HUES6 (cell line): Measurements from ENCODE around the gene CENPL.

Source experiments
- H3K27ac ChIP-seq: 2 replicates; pipeline ENCODE4 v1.7.0; 2013; ENCODE audit warnings: low read depth, mild to moderate bottlenecking, low read length, inconsistent platforms
- H3K27me3 ChIP-seq: 2 replicates; pipeline ENCODE4 v1.6.1; 2013; ENCODE audit warnings: low read length; ENCODE audit not compliant: control insufficient read depth, insufficient read depth
- H3K36me3 ChIP-seq: 2 replicates; pipeline ENCODE4 v1.6.1; 2013; ENCODE audit warnings: low read length; ENCODE audit not compliant: control insufficient read depth, insufficient read depth
- H3K4me1 ChIP-seq: 2 replicates; pipeline ENCODE4 v1.6.1; 2013; ENCODE audit warnings: low read length; ENCODE audit not compliant: control insufficient read depth, insufficient read depth
- H3K4me3 ChIP-seq: 2 replicates; pipeline ENCODE4 v1.5.1; 2013; ENCODE audit warnings: low read depth, low read length
- H3K9ac ChIP-seq: one replicate; pipeline ENCODE4 v1.6.1; 2013; ENCODE audit warnings: mild to moderate bottlenecking, low read length
- H3K9me3 ChIP-seq: 2 replicates; pipeline ENCODE4 v1.6.1; 2013; ENCODE audit warnings: low read depth, low read length; ENCODE audit not compliant: control insufficient read depth, insufficient read depth

The CENPL gene, protein sequence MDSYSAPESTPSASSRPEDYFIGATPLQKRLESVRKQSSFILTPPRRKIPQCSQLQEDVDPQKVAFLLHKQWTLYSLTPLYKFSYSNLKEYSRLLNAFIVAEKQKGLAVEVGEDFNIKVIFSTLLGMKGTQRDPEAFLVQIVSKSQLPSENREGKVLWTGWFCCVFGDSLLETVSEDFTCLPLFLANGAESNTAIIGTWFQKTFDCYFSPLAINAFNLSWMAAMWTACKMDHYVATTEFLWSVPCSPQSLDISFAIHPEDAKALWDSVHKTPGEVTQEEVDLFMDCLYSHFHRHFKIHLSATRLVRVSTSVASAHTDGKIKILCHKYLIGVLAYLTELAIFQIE

DNA sequence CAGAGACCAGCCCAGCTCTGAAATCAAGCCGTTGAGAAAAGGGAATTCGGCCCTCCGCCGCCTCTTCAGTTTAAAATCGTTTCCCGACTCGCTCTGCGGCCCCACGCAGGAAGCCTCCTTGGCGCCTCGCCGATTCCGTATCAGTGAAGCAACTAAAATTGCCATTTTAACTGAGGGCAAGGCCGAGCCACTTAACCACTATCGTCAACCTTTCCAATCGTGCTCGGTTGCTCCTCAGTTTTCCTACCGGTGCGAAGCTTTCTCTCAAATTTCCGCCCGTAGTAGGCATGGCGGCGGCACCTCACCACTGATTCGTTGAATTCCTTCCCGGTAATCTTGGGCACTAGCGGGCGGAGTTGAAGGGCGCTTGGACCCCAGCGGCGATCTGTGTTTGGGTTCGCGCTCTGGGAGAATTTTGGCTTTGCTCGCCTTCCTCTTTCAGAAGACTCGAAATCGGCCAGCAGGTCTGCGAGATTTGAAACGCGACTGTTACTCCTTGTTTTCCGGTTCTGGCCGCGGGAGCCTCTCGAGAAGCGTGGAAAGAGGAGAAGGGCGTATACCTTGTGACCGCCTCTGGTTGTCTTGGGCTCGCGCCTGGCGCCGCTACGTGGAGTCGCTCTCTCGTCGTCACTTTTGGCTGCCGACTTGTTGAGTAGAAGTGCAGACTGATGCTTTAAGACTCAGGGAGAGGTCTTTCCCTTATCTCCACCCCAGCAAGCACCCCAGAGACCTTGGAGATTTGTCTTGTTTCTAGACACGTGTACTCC is at the start of gene CENPL, which contains the start of gene DARS2:
CENPL (minus strand) TSS at position 569 of the 767 bp plus-strand sequence. CDS start 13,584 bp downstream, outside the sequence.
DARS2 (plus strand) TSS at position 359 of the 767 bp plus-strand sequence. CDS start 557 bp downstream, outside the sequence.
- no peaks in the 10 kb centered on the region for H3K27me3 ChIP-seq

DNA sequence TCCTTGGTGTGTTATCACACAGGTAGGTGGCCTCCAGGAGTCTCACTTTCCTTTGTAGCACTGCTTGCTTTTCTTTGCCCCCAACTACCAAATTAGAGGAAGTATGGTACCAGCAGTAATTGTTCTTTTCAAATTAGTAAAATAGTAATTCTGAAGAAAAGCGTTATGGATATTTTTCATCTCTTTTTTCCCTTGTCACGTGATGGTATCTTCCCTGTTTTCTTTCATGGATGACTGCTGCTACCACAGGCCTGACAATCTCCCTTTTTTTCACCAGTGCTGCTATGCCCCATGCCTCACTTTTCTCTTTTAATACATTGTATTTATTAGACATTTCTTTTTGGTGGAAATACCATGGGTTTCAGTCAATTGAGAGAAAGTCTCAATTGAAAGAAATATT is 46.8 kb upstream of the CENPL start:
- Histone ChIP-seq H3K27me3 (no peaks in the 10 kb centered on the region), H3K36me3 (peaks cover 42% of the 10 kb centered on the region), H3K9me3 (no peaks in the 10 kb centered on the region), H3K27ac (no peak overlapping the region), H3K4me1 (no peaks in the 10 kb centered on the region), H3K9ac (no peak overlapping the region), H3K4me3 (no peak overlapping the region)

More for the DNA sequence above, at the start of gene CENPL, which contains the start of gene DARS2:
- Histone ChIP-seq H3K9me3 (no peaks in the 10 kb centered on the region), H3K4me3 (peak within 1 kb of the TSS; percentile 82), H3K27ac (peak within 1 kb of the TSS; percentile 82), H3K9ac (peak within 1 kb of the TSS; percentile 95), H3K36me3 (peaks cover 15% of the 10 kb centered on the region; the same call in 1 of the 2 replicates), H3K4me1 (peaks cover 6% of the 10 kb centered on the region; the same call in 1 of the 2 replicates)

DNA sequence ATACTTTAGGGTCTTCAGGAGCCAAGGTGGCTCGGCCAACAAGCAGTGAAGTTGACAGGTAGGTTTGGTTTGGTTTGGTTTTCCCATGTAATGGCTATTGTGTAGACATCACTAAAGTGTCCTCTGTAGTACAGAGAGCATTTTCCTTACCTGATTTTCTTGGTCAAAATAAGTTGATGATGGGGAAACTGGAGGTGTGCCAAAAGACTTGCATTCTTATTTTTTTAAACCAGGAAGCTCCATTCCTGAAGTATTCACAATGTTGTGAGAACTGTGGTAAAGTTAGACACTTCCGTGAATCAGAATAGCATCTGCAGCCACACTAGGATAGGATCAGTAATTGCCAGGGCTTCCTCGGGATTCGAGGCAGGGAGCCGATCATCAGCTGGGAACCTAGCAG is 46.4 kb upstream of the CENPL start:
- H3K27ac ChIP-seq: no peak overlapping the region
- H3K27me3 ChIP-seq: no peaks in the 10 kb centered on the region
- H3K36me3 ChIP-seq: peaks cover 44% of the 10 kb centered on the region
- H3K9ac ChIP-seq: no peak overlapping the region
- no peaks in the 10 kb centered on the region for H3K9me3 ChIP-seq
- H3K4me3 ChIP-seq: no peak overlapping the region
- no peaks in the 10 kb centered on the region for H3K4me1 ChIP-seq

DNA sequence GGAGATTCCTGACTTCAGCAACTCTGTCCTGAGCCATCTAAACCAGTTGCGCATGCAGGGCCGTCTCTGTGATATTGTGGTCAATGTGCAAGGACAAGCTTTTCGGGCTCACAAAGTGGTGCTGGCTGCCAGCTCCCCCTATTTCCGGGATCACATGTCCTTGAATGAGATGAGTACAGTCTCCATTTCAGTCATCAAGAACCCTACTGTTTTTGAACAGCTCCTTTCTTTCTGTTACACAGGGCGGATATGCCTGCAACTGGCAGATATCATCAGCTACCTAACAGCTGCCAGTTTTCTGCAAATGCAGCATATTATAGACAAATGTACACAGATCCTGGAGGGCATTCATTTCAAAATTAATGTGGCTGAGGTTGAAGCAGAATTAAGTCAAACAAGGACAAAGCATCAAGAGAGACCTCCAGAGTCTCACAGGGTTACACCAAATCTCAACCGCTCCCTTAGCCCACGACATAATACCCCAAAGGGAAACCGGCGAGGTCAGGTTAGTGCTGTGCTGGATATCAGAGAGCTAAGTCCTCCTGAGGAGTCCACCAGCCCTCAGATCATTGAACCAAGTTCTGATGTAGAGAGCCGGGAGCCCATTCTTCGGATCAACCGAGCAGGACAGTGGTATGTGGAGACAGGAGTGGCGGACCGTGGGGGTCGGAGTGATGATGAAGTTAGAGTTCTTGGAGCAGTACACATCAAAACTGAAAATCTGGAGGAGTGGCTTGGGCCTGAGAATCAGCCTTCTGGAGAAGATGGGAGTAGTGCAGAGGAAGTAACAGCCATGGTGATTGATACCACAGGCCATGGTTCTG is 45.8 kb upstream of the CENPL start:
- no peaks in the 10 kb centered on the region for H3K4me1 ChIP-seq
- peaks cover 46% of the 10 kb centered on the region for H3K36me3 ChIP-seq
- H3K9me3 ChIP-seq: no peaks in the 10 kb centered on the region
- H3K9ac ChIP-seq: no peak overlapping the region
- H3K27me3 ChIP-seq: no peaks in the 10 kb centered on the region
- H3K4me3 ChIP-seq: no peak overlapping the region
- no peak overlapping the region for H3K27ac ChIP-seq

- Histone ChIP-seq H3K27ac (0 out of 2 replicates have a peak overlapping the region, but pooled peaks have one; percentile 87), H3K9ac (peak overlapping the region; percentile 88), H3K9me3 (no peaks in the 10 kb centered on the region), H3K27me3 (no peaks in the 10 kb centered on the region), H3K36me3 (peaks cover 56% of the 10 kb centered on the region), H3K4me1 (0 out of 2 replicates have a peak, but pooled peaks cover 4% of the 10 kb centered on the region), H3K4me3 (peak overlapping the region; percentile 97)
Measured at GRCh38 chr1:173869021-173869359, 44.3 kb upstream of the CENPL start.

- H3K27me3 ChIP-seq: no peaks in the 10 kb centered on the region
- H3K9ac ChIP-seq: peak within 1 kb of the TSS; percentile 98
- peaks cover 59% of the 10 kb centered on the region for H3K36me3 ChIP-seq
- H3K4me1 ChIP-seq: 0 out of 2 replicates have a peak, but pooled peaks cover 4% of the 10 kb centered on the region
- H3K9me3 ChIP-seq: no peaks in the 10 kb centered on the region
- peak within 1 kb of the TSS; percentile 96 for H3K27ac ChIP-seq
- peak within 1 kb of the TSS; percentile 97 for H3K4me3 ChIP-seq
Measured at GRCh38 chr1:173868266-173869020, 43.8 kb upstream of the CENPL start, which contains the start of gene ZBTB37. TSS of gene ZBTB37 (plus strand) at chr1:173868380. CDS start at chr1:173870226, 1,846 bp downstream.

- H3K27me3 ChIP-seq: no peaks in the 10 kb centered on the region
- 0 out of 2 replicates have a peak, but pooled peaks cover 4% of the 10 kb centered on the region for H3K4me1 ChIP-seq
- H3K9me3 ChIP-seq: no peaks in the 10 kb centered on the region
- H3K9ac ChIP-seq: peak within 1 kb of the TSS; percentile 98
- H3K36me3 ChIP-seq: peaks cover 62% of the 10 kb centered on the region
- peak within 1 kb of the TSS; percentile 97 for H3K4me3 ChIP-seq
- peak within 1 kb of the TSS; percentile 96 for H3K27ac ChIP-seq
Measured at GRCh38 chr1:173867753-173868265, 43.1 kb upstream of the CENPL start, which contains the start of gene GAS5. TSS of gene GAS5 (minus strand) at chr1:173867989.

GRCh38 chr1:173867141-173867752 is 42.6 kb upstream of the CENPL start:
- Histone ChIP-seq H3K27me3 (no peaks in the 10 kb centered on the region), H3K4me1 (0 out of 2 replicates have a peak, but pooled peaks cover 4% of the 10 kb centered on the region), H3K9me3 (no peaks in the 10 kb centered on the region), H3K36me3 (peaks cover 64% of the 10 kb centered on the region), H3K4me3 (peak overlapping the region; percentile 97), H3K9ac (peak overlapping the region; percentile 98), H3K27ac (peak overlapping the region; percentile 96)

GRCh38 chr1:173866413-173867115 is 41.9 kb upstream of the CENPL start:
- peak overlapping the region; percentile 96 for H3K27ac ChIP-seq
- H3K9me3 ChIP-seq: no peaks in the 10 kb centered on the region
- peak overlapping the region; percentile 98 for H3K9ac ChIP-seq
- H3K4me3 ChIP-seq: peak overlapping the region; percentile 97
- H3K36me3 ChIP-seq: peaks cover 64% of the 10 kb centered on the region
- H3K27me3 ChIP-seq: no peaks in the 10 kb centered on the region
- H3K4me1 ChIP-seq: 0 out of 2 replicates have a peak, but pooled peaks cover 4% of the 10 kb centered on the region
